Endothelial cell of umbilical vein (primary cell): ENCODE results near the gene ANKRD62. TPM values are rescaled to one million over a fixed set of nuclear protein-coding genes. Genes with fewer than 3 reads are reported as not detected.

Experiments
- BruUV-seq: library from RNA; stranded (reverse); fragments of 400-500 nt; replicated peaks from 2 replicates; lab custom pipeline; 2021; lab: Mats Ljungman, UMichigan
- CTCF ChIA-PET: fragments of 300-600, 350-600 bp; sonication (Branson Sonifier 250); formaldehyde crosslinking; loops from one replicate; lab custom pipeline; 2021; ENCODE audit warnings: antibody characterized with exemption, inconsistent platforms; lab: Charles Lee
- POLR2A ChIA-PET: fragments of 300-600, 350-600 bp; sonication (Branson Sonifier 250); formaldehyde crosslinking; loops from one replicate; lab custom pipeline; 2021; ENCODE audit warnings: antibody characterized with exemption, inconsistent platforms; lab: Charles Lee
- DNase-seq: peaks from one replicate; pipeline ENCODE4 v3.0.0-alpha.2; 2011; ENCODE audit warnings: low read depth, low spot score
- FAIRE-seq: peaks from 2 replicates; lab custom pipeline; 2011; peaks lifted over from hg19 to GRCh38; lab: Jason Lieb, UNC
- H2AFZ ChIP-seq: 2 replicates; pipeline ENCODE4 v1.6.0; 2012; ENCODE audit warnings: low read depth, low read length, control low read depth, inconsistent platforms
- H3K27ac ChIP-seq: 2 replicates; pipeline ENCODE4 v1.5.1; 2011; ENCODE audit warnings: low read depth, mild to moderate bottlenecking, control low read depth, low read length, moderate library complexity; ENCODE audit not compliant: insufficient read depth
- H3K27me3 ChIP-seq, 2 experiments: 2 replicates each; pipeline versions ENCODE4 v1.6.0 to v1.6.1; 2011; ENCODE audit warnings: low read length in 2 of 2, mixed read lengths in 1 of 2; ENCODE audit not compliant: control insufficient read depth in 2 of 2, insufficient read depth in 2 of 2
- H3K36me3 ChIP-seq, 2 experiments: 2 replicates in 1 of 2; 3 replicates in 1 of 2; pipeline ENCODE4 v1.5.1; 2011; ENCODE audit warnings: low read length in 2 of 2, mild to moderate bottlenecking in 1 of 2, moderate library complexity in 1 of 2; ENCODE audit not compliant: control insufficient read depth in 2 of 2, insufficient read depth in 2 of 2; ENCODE audit errors: extremely low read depth in 1 of 2
- H3K4me1 ChIP-seq: 3 replicates; pipeline ENCODE4 v1.5.1; 2011; ENCODE audit warnings: mild to moderate bottlenecking, low read length; ENCODE audit not compliant: control insufficient read depth, insufficient read depth; ENCODE audit errors: extremely low read depth
- H3K4me2 ChIP-seq: 2 replicates; pipeline ENCODE4 v1.6.1; 2011; ENCODE audit warnings: low read length, control low read depth, mixed read lengths; ENCODE audit not compliant: insufficient read depth
- H3K4me3 ChIP-seq, 3 experiments: fragments of 200-600 bp in 1 of 3; sonication (generic), shearing (Covaris generic) in 1 of 3; replicated peaks in 1 of 3; 2 replicates each; pipeline ENCODE4 v1.5.1; 2011 to 2016; ENCODE audit warnings: control low read depth in 3 of 3, low read length in 3 of 3, mild to moderate bottlenecking in 2 of 3, inconsistent platforms in 1 of 3, low read depth in 1 of 3, moderate library complexity in 1 of 3; ENCODE audit not compliant: insufficient read depth in 1 of 3
- H3K79me2 ChIP-seq: 2 replicates; pipeline ENCODE4 v1.6.0; 2012; ENCODE audit warnings: low read length, inconsistent platforms; ENCODE audit not compliant: control insufficient read depth, insufficient read depth
- H3K9ac ChIP-seq: replicated peaks from 2 replicates; pipeline ENCODE3; 2011; ENCODE audit warnings: low read length, control low read depth; ENCODE audit not compliant: insufficient read depth; ENCODE audit errors: extremely low read depth
- H3K9me1 ChIP-seq: replicated peaks from 3 replicates; pipeline ENCODE4 v1.6.0; 2011; ENCODE audit warnings: mild to moderate bottlenecking, low read length; ENCODE audit not compliant: control insufficient read depth, insufficient read depth; ENCODE audit errors: extremely low read depth
- H3K9me3 ChIP-seq: replicated peaks from 2 replicates; pipeline ENCODE4 v1.5.1; 2012; ENCODE audit warnings: low read length, inconsistent platforms; ENCODE audit not compliant: control insufficient read depth, insufficient read depth
- H4K20me1 ChIP-seq: replicated peaks from 2 replicates; pipeline ENCODE3; 2011; ENCODE audit warnings: mild to moderate bottlenecking, low read length; ENCODE audit not compliant: control insufficient read depth, insufficient read depth; ENCODE audit errors: extremely low read depth
- CTCF ChIP-seq, 2 donors: IDR thresholded peaks; 1 replicate in 1 of 2; 2 replicates in 1 of 2; pipeline ENCODE4 v1.5.1; 2011; ENCODE audit warnings: low read length in 2 of 2, mild to moderate bottlenecking in 2 of 2, moderate library complexity in 2 of 2, control low read depth in 1 of 2, inconsistent platforms in 1 of 2, low read depth in 1 of 2; ENCODE audit not compliant: insufficient read depth in 1 of 2; ENCODE audit errors: extremely low read depth in 1 of 2
- EZH2 ChIP-seq: IDR thresholded peaks from 2 replicates; pipeline ENCODE4 v1.6.1; 2012; ENCODE audit warnings: borderline replicate concordance, low read depth, mild to moderate bottlenecking, moderate library complexity, low read length, inconsistent platforms; ENCODE audit not compliant: severe bottlenecking
- FOS ChIP-seq: IDR thresholded peaks from 2 replicates; pipeline ENCODE4 v1.6.1; 2011; ENCODE audit warnings: mild to moderate bottlenecking, low read length, moderate library complexity, borderline replicate concordance; ENCODE audit not compliant: insufficient read depth
- GATA2 ChIP-seq: IDR thresholded peaks from 2 replicates; pipeline ENCODE4 v1.7.0; 2011; ENCODE audit warnings: low read depth, mild to moderate bottlenecking, moderate library complexity, mixed read lengths, low read length; ENCODE audit not compliant: insufficient read length, insufficient read depth
- JUN ChIP-seq: IDR thresholded peaks from 2 replicates; pipeline ENCODE4 v1.6.1; 2011; ENCODE audit warnings: borderline replicate concordance, low read depth; ENCODE audit not compliant: insufficient read length, insufficient read depth
- MAX ChIP-seq: IDR thresholded peaks from 2 replicates; pipeline ENCODE4 v1.6.1; 2011; ENCODE audit not compliant: insufficient read depth, insufficient read length
- MYC ChIP-seq: IDR thresholded peaks from one replicate; pipeline ENCODE4 v1.6.1; 2011; ENCODE audit warnings: mild to moderate bottlenecking, low read depth, low read length
- POLR2A ChIP-seq: IDR thresholded peaks from 2 replicates; pipeline ENCODE4 v1.6.1; 2012; ENCODE audit warnings: low read depth, mild to moderate bottlenecking, control low read depth, low read length
- POLR2AphosphoS5 ChIP-seq: IDR thresholded peaks from 2 replicates; pipeline ENCODE4 v1.6.1; 2012; ENCODE audit warnings: low read depth, mild to moderate bottlenecking, control low read depth, low read length, moderate library complexity; ENCODE audit not compliant: insufficient read depth
- dilution Hi-C: fragments of 300-500 bp; cut with MboI; formaldehyde crosslinking; loops from one replicate; pipeline ENCODE4 v1.15.0; 2019; ENCODE audit warnings: low sequenced_read_pairs; ENCODE audit not compliant: extremely low pct_ligation_motif_present
- intact Hi-C: fragments of 100-400 bp; cut with micrococcal nuclease; formaldehyde crosslinking; loops from one replicate; pipeline ENCODE4 v1.10.0; 2022
- polyA plus RNA-seq, 4 experiments: library from polyadenylated mRNA; depleted of rRNA in 3 of 4; stranded (reverse) in 3 of 4; unstranded in 1 of 4; fragments of >200 nt; gene quantifications; 2 replicates each; pipeline versions ENCODE4 v1.2.1 to v1.2.3, GENCODE V29; 2011 to 2012; ENCODE audit warnings: missing spikeins in 1 of 4
- total RNA-seq: library from RNA; stranded (reverse); gene quantifications from 2 replicates; pipeline ENCODE4 v1.2.3, GENCODE V29; 2021

The ANKRD62 gene
- total and polyA plus RNA-seq, 2 donors (not counting 3 experiments of a cell fraction or from before 2014, with no cell fraction given): not detected

GRCh38 chr18:12086677-12087470 is 6.8 kb upstream of the ANKRD62 start:
- DNase-seq (no peak), FAIRE-seq (no peak)
- TF ChIP-seq GATA2 (no peak), FOS (no peak), MYC (no peak), EZH2 (no peak), POLR2AphosphoS5 (no peak), JUN (no peak), CTCF (IDR thresholded peaks at IDR 0.05; ENCODE audit: extremely low read depth in 1 of 2, insufficient read depth in 1 of 2, low read depth in 1 of 2, low read length in 2 of 2) (no peak), POLR2A (no peak), MAX (no peak)
- H3K36me3 ChIP-seq: no peaks in the 10 kb centered on the region
- H3K27ac ChIP-seq: no peak overlapping the region
- no peaks in the 10 kb centered on the region for H3K27me3 ChIP-seq
- H3K9ac ChIP-seq: no peak overlapping the region
- no peak overlapping the region for H3K4me2 ChIP-seq
- no peaks in the 10 kb centered on the region for H4K20me1 ChIP-seq
- no peaks in the 10 kb centered on the region for H3K9me1 ChIP-seq
- H3K79me2 ChIP-seq: no peaks in the 10 kb centered on the region
- no TSS peak for BruUV-seq
- H3K9me3 ChIP-seq: no peaks in the 10 kb centered on the region
- no peak overlapping the region for H2AFZ ChIP-seq
- POLR2A ChIA-PET: no interaction called here
- H3K4me3 ChIP-seq: no peak overlapping the region
- intact Hi-C loops: no loop called here
- no peaks in the 10 kb centered on the region for H3K4me1 ChIP-seq
- CTCF ChIA-PET: no interaction called here
- dilution Hi-C loops: no loop called here
